Upper lobe of left lung (tissue), 6 donors: ENCODE measurements around the gene ZNRF4. TPM values are rescaled to one million over a fixed set of nuclear protein-coding genes. Genes with fewer than 3 reads are reported as not detected.

Source experiments
- ATAC-seq, 2 donors: fragments of 200-7000 bp; cut with Tn5 transposase; one replicate each; pipeline ENCODE4 v1.9.1; 2022; ENCODE audit warnings: mild to moderate bottlenecking in 2 of 2, moderate library complexity in 2 of 2; ENCODE audit not compliant: low FRiP score in 2 of 2
- DNase-seq, 2 donors: peaks; one replicate each; pipeline ENCODE4 v3.0.0-alpha.2; 2019 to 2020
- H3K27ac ChIP-seq, 4 donors: fragments of 200-600 bp; sonication (generic); one replicate each; pipeline ENCODE4 v1.5.1; 2016 to 2019
- H3K27me3 ChIP-seq, 4 donors: fragments of 200-600 bp; sonication (generic); one replicate each; pipeline ENCODE4 v1.5.1; 2017 to 2019
- H3K36me3 ChIP-seq, 4 donors: fragments of 200-600 bp; sonication (generic); one replicate each; pipeline ENCODE4 v1.5.1; 2016 to 2019
- H3K4me1 ChIP-seq, 4 donors: fragments of 200-600 bp; sonication (generic); one replicate each; pipeline ENCODE4 v1.5.1; 2018 to 2019
- H3K4me3 ChIP-seq, 4 donors: fragments of 200-600 bp; sonication (generic); one replicate each; pipeline ENCODE4 v1.5.1; 2017 to 2019; ENCODE audit warnings: mild to moderate bottlenecking in 2 of 4, moderate library complexity in 1 of 4
- H3K9me3 ChIP-seq, 4 donors: fragments of 200-600 bp; sonication (generic); one replicate each; pipeline ENCODE4 v1.5.1; 2018 to 2019
- CTCF ChIP-seq, 6 experiments: fragments of 450-650 bp in 4 of 6; fragments of 200-600 bp in 2 of 6; sonication (generic) in 2 of 6; IDR thresholded peaks; one replicate each; pipeline ENCODE4 v1.5.1; 2016 to 2019; ENCODE audit warnings: antibody characterized with exemption in 6 of 6
- EP300 ChIP-seq, 4 donors: sonication (generic); formaldehyde crosslinking; IDR thresholded peaks; one replicate each; pipeline ENCODE4 v1.5.1; 2017; ENCODE audit warnings: antibody characterized with exemption in 4 of 4, control low read depth in 2 of 4
- POLR2A ChIP-seq, 4 donors: fragments of 450-650 bp; IDR thresholded peaks; one replicate each; pipeline ENCODE4 v1.5.1; 2016 to 2017; ENCODE audit warnings: antibody characterized with exemption in 4 of 4, mild to moderate bottlenecking in 2 of 4
- POLR2AphosphoS5 ChIP-seq, 2 donors: sonication (generic); formaldehyde crosslinking; IDR thresholded peaks; one replicate each; pipeline ENCODE4 v1.5.1; 2017; ENCODE audit warnings: antibody characterized with exemption in 2 of 2
- WGBS, 2 donors: methylation state at CpG; one replicate each; pipeline ENCODE4 v1.1.5; 2017 to 2018; 5-methylcytosine and 5-hydroxymethylcytosine counted together
- total RNA-seq, 6 donors: library from RNA; depleted of rRNA in 4 of 6; stranded (reverse); fragments of >200 nt in 4 of 6; gene quantifications; one replicate each; pipeline versions ENCODE4 v1.1.0 to v1.2.1, GENCODE V29; 2016 to 2021
- donor health status: DM: no; HTN: no; CAD: no; lungs with moderate emphysema.
- donor health status: DM: no; HTN: yes; CAD: no; lungs with severe emphysema.

ZNRF4 gene
- total RNA-seq, 6 donors from 2014 or later, result not detected

DNA sequence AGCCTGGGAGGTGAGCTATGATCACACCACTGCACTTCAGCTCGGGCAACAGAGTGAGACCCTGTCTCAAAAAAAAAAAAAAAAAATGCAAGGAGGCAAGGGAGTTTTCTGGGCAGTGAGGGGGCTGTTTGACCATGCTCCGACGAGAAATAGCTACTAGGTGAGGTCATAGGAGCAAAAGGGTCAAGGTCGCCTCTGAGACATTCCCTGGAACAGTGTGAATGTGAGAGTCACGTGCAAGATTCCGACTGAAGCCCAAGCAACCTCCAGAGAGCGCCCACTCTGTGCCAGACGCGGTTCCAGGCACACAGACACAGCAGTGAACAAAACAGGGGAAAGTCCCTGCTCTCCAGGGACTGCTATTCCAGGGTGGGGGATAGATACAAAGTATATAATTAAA lies 2.5 kb downstream of the ZNRF4 start:
- Histone ChIP-seq H3K27me3 (no peaks in the 10 kb centered on the region), H3K27ac (no peak overlapping the region), H3K9me3 (no peaks in the 10 kb centered on the region), H3K36me3 (no peaks in the 10 kb centered on the region), H3K4me1 (no peaks in the 10 kb centered on the region), H3K4me3 (no peak overlapping the region)
- DNase-seq, result no peak
- 68 to 73% methylated on average over 9 of the region's 9 CpGs for WGBS, 2 donors
- no peak for ATAC-seq
- no peak for TF ChIP-seq POLR2AphosphoS5 (IDR thresholded peaks at IDR 0.05)
- TF ChIP-seq CTCF (IDR thresholded peaks at IDR 0.05), result no peak
- no peak for TF ChIP-seq EP300 (IDR thresholded peaks at IDR 0.05)
- no peak for TF ChIP-seq POLR2A (IDR thresholded peaks at IDR 0.05)

GRCh38 chr19:5458420-5458819 lies 3.2 kb downstream of the ZNRF4 start:
- H3K4me3 ChIP-seq, result no peak overlapping the region
- TF ChIP-seq POLR2AphosphoS5 (IDR thresholded peaks at IDR 0.05), result no peak
- TF ChIP-seq POLR2A (IDR thresholded peaks at IDR 0.05), result no peak
- TF ChIP-seq EP300 (IDR thresholded peaks at IDR 0.05), result no peak
- TF ChIP-seq CTCF (IDR thresholded peaks at IDR 0.05), result no peak
- no peaks in the 10 kb centered on the region for H3K9me3 ChIP-seq
- no peak overlapping the region for H3K27ac ChIP-seq
- no peak for ATAC-seq
- no peaks in the 10 kb centered on the region for H3K4me1 ChIP-seq
- H3K27me3 ChIP-seq, result no peaks in the 10 kb centered on the region
- DNase-seq, result no peak
- 83 to 88% methylated on average over 3 to 7 of the region's 7 CpGs for WGBS, 2 donors
- H3K36me3 ChIP-seq, result no peaks in the 10 kb centered on the region

GRCh38 chr19:5459360-5459759 lies 4.1 kb downstream of the ZNRF4 start:
- Histone ChIP-seq H3K4me1 (no peaks in the 10 kb centered on the region), H3K27ac (no peak overlapping the region), H3K9me3 (no peaks in the 10 kb centered on the region), H3K27me3 (no peaks in the 10 kb centered on the region), H3K4me3 (no peak overlapping the region), H3K36me3 (no peaks in the 10 kb centered on the region)
- DNase-seq, result no peak
- WGBS, 2 donors, result 64 to 70% methylated on average over 6 of the region's 6 CpGs
- TF ChIP-seq CTCF (IDR thresholded peaks at IDR 0.05) (no peak), POLR2A (IDR thresholded peaks at IDR 0.05) (no peak), POLR2AphosphoS5 (IDR thresholded peaks at IDR 0.05) (no peak), EP300 (IDR thresholded peaks at IDR 0.05) (no peak)
- no peak for ATAC-seq

- DNase-seq, result no peak
- no peaks in the 10 kb centered on the region for H3K9me3 ChIP-seq
- H3K36me3 ChIP-seq, result no peaks in the 10 kb centered on the region
- TF ChIP-seq CTCF (IDR thresholded peaks at IDR 0.05), result no peak
- no peak for TF ChIP-seq POLR2AphosphoS5 (IDR thresholded peaks at IDR 0.05)
- TF ChIP-seq EP300 (IDR thresholded peaks at IDR 0.05), result no peak
- no peak for TF ChIP-seq POLR2A (IDR thresholded peaks at IDR 0.05)
- H3K4me3 ChIP-seq, result no peak overlapping the region
- WGBS, 2 donors, result 56 to 62% methylated on average over 3 of the region's 3 CpGs
- no peak for ATAC-seq
- H3K27ac ChIP-seq, result no peak overlapping the region
- no peaks in the 10 kb centered on the region for H3K4me1 ChIP-seq
- H3K27me3 ChIP-seq, result no peaks in the 10 kb centered on the region
Observed at GRCh38 chr19:5460748-5461147, 5.5 kb downstream of the ZNRF4 start.

DNA sequence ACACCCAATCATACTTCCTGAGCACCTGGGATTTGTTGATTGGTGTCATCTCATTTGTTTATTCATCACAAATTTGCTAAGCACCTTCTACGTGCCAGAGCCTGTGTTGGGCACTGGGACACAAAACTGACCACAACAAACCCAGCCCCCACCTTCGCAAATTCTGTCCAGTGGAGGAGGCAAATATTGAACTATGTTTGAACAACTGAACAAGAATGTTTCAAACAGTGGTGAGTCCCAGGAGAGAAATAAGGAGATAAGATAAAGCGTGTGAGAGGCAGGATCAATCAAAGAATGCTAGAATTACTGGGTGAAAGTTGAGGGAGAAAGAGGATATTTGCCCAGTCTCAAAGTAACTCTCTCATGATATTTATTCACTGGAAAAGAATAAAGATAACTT lies 8.7 kb downstream of the ZNRF4 start:
- no peak overlapping the region for H3K27ac ChIP-seq
- H3K27me3 ChIP-seq, result no peaks in the 10 kb centered on the region
- H3K9me3 ChIP-seq, result no peaks in the 10 kb centered on the region
- TF ChIP-seq POLR2AphosphoS5 (IDR thresholded peaks at IDR 0.05), result no peak
- no peak for TF ChIP-seq EP300 (IDR thresholded peaks at IDR 0.05)
- no peak for TF ChIP-seq CTCF (IDR thresholded peaks at IDR 0.05)
- no peak for TF ChIP-seq POLR2A (IDR thresholded peaks at IDR 0.05)
- ATAC-seq (no peak), DNase-seq (no peak)
- 30 to 47% methylated on average over 3 of the region's 3 CpGs for WGBS, 2 donors
- no peak overlapping the region for H3K4me3 ChIP-seq
- peaks cover 0 to 3% (median 0%) of the 10 kb centered on the region in 4 donors for H3K4me1 ChIP-seq
- H3K36me3 ChIP-seq, result no peaks in the 10 kb centered on the region
